ENCODE data around the gene ZNF335. TPM values are rescaled to one million over a fixed set of nuclear protein-coding genes. Genes with fewer than 3 reads are reported as not detected.
"Not testable (repeated sequence)": the region's sequence is repeated elsewhere in the genome, so short reads cannot be mapped to it uniquely, and the experiment has no call there.

The ZNF335 gene
- total RNA-seq, 6 experiments from 2014 or later: 13.1 to 14.6 (median 13.5) TPM

GRCh38 chr20:45994761-45995493, 22.9 kb upstream of the ZNF335 start:
- Mint-ChIP-seq H3K27ac (no peak overlapping the region), H3K27me3 (ENCODE audit: insufficient read depth) (peaks cover 46% of the 10 kb centered on the region), H3K9me3 (no peaks in the 10 kb centered on the region), H3K36me3 (ENCODE audit: low read depth) (no peaks in the 10 kb centered on the region), H3K4me1 (ENCODE audit: low read depth) (peaks cover 10% of the 10 kb centered on the region), H3K4me3 (no peak overlapping the region)
- no peak for TF ChIP-seq CTCF (IDR thresholded peaks at IDR 0.05)
- no peak for DNase-seq

GRCh38 chr20:45993197-45993951, 21.4 kb upstream of the ZNF335 start:
- H3K27ac Mint-ChIP-seq: no peak overlapping the region
- peak; percentile 55 for DNase-seq
- no peak for TF ChIP-seq CTCF (IDR thresholded peaks at IDR 0.05)

DNA sequence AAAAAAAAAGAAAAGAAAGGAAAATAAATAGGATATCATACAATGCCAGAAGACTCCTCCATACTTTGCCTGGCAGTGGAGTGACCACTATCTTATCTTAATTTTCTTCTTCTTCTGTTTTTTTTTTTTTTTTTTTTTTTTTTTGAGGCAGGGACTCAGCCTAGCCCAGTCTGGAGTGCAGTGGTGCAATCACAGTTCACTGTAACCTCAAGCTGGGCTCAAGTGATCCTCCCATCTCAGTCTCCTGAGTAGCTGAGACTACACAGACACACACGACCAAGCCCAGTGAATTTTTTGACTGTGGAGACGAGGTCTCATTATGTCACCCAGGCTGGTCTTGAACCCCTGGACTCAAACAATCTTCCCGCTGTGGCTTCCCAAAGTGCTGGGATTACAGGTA, 19.6 kb upstream of the ZNF335 start:
- no peak for TF ChIP-seq CTCF (IDR thresholded peaks at IDR 0.05)
- DNase-seq: no peak
- H3K4me1 Mint-ChIP-seq (ENCODE audit: low read depth): peaks cover 10% of the 10 kb centered on the region
- no peaks in the 10 kb centered on the region for H3K9me3 Mint-ChIP-seq
- H3K4me3 Mint-ChIP-seq: no peak overlapping the region
- no peaks in the 10 kb centered on the region for H3K36me3 Mint-ChIP-seq (ENCODE audit: low read depth)
- peaks cover 19% of the 10 kb centered on the region for H3K27me3 Mint-ChIP-seq (ENCODE audit: insufficient read depth)
- no peak overlapping the region for H3K27ac Mint-ChIP-seq

More at GRCh38 chr20:45993197-45993951, 21.4 kb upstream of the ZNF335 start:
- H3K36me3 Mint-ChIP-seq (ENCODE audit: low read depth): no peaks in the 10 kb centered on the region
- H3K27me3 Mint-ChIP-seq (ENCODE audit: insufficient read depth): peaks cover 33% of the 10 kb centered on the region
- no peak overlapping the region for H3K4me3 Mint-ChIP-seq
- H3K4me1 Mint-ChIP-seq (ENCODE audit: low read depth): peaks cover 10% of the 10 kb centered on the region
- H3K9me3 Mint-ChIP-seq: no peaks in the 10 kb centered on the region

DNA sequence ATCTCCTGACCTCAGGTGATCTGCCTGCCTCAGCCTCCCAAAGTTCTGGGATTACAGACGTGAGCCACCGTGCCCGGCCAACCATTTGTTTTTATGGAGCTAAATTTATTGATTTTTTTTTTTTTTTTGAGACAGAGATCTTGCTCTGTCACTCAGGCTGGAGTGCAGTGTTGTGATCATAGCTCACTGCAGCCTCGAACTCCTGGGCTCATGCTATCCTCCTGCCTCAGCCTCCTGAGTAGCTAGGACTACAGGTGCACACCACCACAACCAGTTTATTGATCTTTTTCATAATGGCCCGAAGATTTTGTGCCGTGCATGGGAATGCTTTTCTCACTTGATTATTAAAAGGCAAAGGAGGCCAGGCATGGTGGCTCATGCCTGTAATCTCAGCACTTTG, 16.8 kb upstream of the ZNF335 start:
- not testable (repeated sequence) for H3K4me3 Mint-ChIP-seq

GRCh38 chr20:45987108-45987780, 15.2 kb upstream of the ZNF335 start:
- DNase-seq: peak; percentile 39
- Mint-ChIP-seq H3K27me3 (ENCODE audit: insufficient read depth) (peaks cover 14% of the 10 kb centered on the region), H3K36me3 (ENCODE audit: low read depth) (no peaks in the 10 kb centered on the region), H3K4me3 (no peak overlapping the region), H3K4me1 (ENCODE audit: low read depth) (peaks cover 6% of the 10 kb centered on the region), H3K9me3 (no peaks in the 10 kb centered on the region), H3K27ac (no peak overlapping the region)
- TF ChIP-seq CTCF (IDR thresholded peaks at IDR 0.05): peak; percentile 93

More for the DNA sequence above, 16.8 kb upstream of the ZNF335 start:
- not testable (repeated sequence) for DNase-seq; H3K27ac Mint-ChIP-seq; H3K36me3 Mint-ChIP-seq (ENCODE audit: low read depth); H3K4me1 Mint-ChIP-seq (ENCODE audit: low read depth); H3K9me3 Mint-ChIP-seq
- H3K27me3 Mint-ChIP-seq (ENCODE audit: insufficient read depth): peaks cover 16% of the 10 kb centered on the region
